Measurements from ENCODE around the gene NABP1. TPM values are rescaled to one million over a fixed set of nuclear protein-coding genes. Genes with fewer than 3 reads are reported as not detected.

Gene NABP1
- total and polyA plus RNA-seq, 4 donors: 3.6 to 35.5 (median 18.4) TPM

DNA sequence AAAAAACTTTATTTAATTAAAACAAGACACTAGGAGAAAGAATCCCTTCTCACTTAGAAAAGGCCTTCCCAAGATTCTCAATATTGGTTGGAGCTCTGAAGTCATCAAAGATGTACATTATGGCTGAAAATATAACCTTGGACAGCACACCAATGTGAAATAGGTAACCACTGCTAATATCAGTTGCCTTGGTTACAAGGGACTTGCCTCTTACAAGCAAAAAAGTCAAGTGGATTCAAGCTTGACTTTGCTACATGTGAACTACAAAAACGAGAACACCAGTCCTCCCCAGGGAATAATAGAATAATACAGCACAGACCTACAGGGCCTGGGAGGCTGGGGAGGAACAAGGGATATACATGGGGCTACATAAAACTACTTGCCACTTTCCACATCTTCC lies 46.1 kb downstream of the NABP1 start:
- no peak overlapping the region for H3K9ac ChIP-seq (ENCODE audit: low read depth in 1 of 2, low read length in 2 of 2)
- DNase-seq (ENCODE audit: low spot score): no peak
- WGBS: 76% methylated on average over 1 of the region's 1 CpG

DNA sequence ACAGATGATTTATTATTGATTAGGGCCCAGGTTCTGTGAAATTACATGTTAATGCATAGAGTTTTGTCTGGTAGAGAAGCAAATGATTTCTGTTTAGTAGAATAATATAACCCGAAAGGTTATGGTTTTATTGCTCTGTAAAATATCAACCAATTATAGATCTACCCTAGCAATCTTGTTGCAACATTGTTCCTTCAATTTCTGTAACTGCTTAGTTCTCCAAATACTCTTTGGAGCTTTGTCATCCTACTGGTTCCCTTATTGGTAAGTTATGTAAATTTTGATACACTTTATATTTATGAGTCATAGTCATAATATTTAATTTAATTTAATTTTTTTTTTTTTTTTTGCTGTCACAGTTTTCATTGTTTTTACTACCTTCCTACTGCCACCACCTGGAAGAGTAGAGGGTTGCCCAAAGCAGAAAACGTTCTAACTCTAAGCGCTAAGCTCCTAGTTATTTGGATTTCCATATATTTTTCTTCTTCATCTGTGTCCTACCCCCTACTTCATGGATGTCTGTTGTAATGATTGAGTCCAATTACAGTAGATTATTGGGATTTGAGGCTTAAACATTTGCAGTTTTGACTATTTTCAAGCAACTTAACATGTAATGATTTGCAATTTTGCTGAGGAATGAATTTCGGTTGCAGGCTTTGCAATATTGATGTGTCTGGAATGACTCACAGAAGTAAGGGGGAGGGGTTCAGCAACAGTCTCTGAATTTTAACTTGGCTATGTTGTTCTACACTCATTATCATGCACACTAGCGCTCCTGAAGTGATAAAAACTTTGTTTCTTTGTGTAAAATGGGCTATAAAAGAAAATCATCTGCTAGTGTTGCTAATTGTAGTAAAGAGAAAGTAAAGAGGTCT lies 51.1 kb downstream of the NABP1 start:
- no peak overlapping the region for H3K4me3 ChIP-seq (ENCODE audit: low read depth in 1 of 3, low read length in 3 of 3)
- H3K4me1 ChIP-seq (ENCODE audit: control insufficient read depth in 4 of 4, insufficient read depth in 4 of 4, low read length in 3 of 4): no peaks in the 10 kb centered on the region
- H3K9me3 ChIP-seq (ENCODE audit: control insufficient read depth in 4 of 4, low read length in 3 of 4): no peaks in the 10 kb centered on the region
- no peak overlapping the region for H3K9ac ChIP-seq (ENCODE audit: low read depth in 1 of 2, low read length in 2 of 2)
- H3K27me3 ChIP-seq (ENCODE audit: control insufficient read depth in 4 of 4, insufficient read depth in 4 of 4, low read length in 3 of 4): no peaks in the 10 kb centered on the region
- H3K36me3 ChIP-seq (ENCODE audit: control insufficient read depth in 4 of 4, insufficient read depth in 3 of 4, low read depth in 1 of 4, low read length in 3 of 4): no peaks in the 10 kb centered on the region
- WGBS: 60% methylated on average over 5 of the region's 5 CpGs
- DNase-seq (ENCODE audit: low spot score): no peak
- no peak overlapping the region for H3K27ac ChIP-seq (ENCODE audit: low read depth in 1 of 2, low read length in 2 of 2)
- TF ChIP-seq, protein P1, sequence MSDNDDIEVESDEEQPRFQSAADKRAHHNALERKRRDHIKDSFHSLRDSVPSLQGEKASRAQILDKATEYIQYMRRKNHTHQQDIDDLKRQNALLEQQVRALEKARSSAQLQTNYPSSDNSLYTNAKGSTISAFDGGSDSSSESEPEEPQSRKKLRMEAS (IDR thresholded peaks at IDR 0.05): no peak
- TF ChIP-seq SP1 (IDR thresholded peaks at IDR 0.05) (no peak), TAF1 (conservative IDR thresholded peaks at IDR 0.05) (no peak), HNF4G (IDR thresholded peaks at IDR 0.05) (no peak), NR2F2 (IDR thresholded peaks at IDR 0.05) (no peak), HNF4A (conservative IDR thresholded peaks at IDR 0.05) (no peak)
- TF ChIP-seq, protein P2, sequence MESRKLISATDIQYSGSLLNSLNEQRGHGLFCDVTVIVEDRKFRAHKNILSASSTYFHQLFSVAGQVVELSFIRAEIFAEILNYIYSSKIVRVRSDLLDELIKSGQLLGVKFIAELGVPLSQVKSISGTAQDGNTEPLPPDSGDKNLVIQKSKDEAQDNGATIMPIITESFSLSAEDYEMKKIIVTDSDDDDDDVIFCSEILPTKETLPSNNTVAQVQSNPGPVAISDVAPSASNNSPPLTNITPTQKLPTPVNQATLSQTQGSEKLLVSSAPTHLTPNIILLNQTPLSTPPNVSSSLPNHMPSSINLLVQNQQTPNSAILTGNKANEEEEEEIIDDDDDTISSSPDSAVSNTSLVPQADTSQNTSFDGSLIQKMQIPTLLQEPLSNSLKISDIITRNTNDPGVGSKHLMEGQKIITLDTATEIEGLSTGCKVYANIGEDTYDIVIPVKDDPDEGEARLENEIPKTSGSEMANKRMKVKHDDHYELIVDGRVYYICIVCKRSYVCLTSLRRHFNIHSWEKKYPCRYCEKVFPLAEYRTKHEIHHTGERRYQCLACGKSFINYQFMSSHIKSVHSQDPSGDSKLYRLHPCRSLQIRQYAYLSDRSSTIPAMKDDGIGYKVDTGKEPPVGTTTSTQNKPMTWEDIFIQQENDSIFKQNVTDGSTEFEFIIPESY (IDR thresholded peaks at IDR 0.05): no peak

More for the DNA sequence above, 46.1 kb downstream of the NABP1 start:
- H3K36me3 ChIP-seq (ENCODE audit: control insufficient read depth in 4 of 4, insufficient read depth in 3 of 4, low read depth in 1 of 4, low read length in 3 of 4): no peaks in the 10 kb centered on the region
- TF ChIP-seq, protein P3, sequence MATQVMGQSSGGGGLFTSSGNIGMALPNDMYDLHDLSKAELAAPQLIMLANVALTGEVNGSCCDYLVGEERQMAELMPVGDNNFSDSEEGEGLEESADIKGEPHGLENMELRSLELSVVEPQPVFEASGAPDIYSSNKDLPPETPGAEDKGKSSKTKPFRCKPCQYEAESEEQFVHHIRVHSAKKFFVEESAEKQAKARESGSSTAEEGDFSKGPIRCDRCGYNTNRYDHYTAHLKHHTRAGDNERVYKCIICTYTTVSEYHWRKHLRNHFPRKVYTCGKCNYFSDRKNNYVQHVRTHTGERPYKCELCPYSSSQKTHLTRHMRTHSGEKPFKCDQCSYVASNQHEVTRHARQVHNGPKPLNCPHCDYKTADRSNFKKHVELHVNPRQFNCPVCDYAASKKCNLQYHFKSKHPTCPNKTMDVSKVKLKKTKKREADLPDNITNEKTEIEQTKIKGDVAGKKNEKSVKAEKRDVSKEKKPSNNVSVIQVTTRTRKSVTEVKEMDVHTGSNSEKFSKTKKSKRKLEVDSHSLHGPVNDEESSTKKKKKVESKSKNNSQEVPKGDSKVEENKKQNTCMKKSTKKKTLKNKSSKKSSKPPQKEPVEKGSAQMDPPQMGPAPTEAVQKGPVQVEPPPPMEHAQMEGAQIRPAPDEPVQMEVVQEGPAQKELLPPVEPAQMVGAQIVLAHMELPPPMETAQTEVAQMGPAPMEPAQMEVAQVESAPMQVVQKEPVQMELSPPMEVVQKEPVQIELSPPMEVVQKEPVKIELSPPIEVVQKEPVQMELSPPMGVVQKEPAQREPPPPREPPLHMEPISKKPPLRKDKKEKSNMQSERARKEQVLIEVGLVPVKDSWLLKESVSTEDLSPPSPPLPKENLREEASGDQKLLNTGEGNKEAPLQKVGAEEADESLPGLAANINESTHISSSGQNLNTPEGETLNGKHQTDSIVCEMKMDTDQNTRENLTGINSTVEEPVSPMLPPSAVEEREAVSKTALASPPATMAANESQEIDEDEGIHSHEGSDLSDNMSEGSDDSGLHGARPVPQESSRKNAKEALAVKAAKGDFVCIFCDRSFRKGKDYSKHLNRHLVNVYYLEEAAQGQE (IDR thresholded peaks at IDR 0.05): no peak
- TF ChIP-seq TAF1 (conservative IDR thresholded peaks at IDR 0.05) (no peak), FOXA2 (IDR thresholded peaks at IDR 0.05) (no peak), RXRA (IDR thresholded peaks at IDR 0.05) (no peak), SP1 (IDR thresholded peaks at IDR 0.05) (no peak), JUND (IDR thresholded peaks at IDR 0.05) (no peak), GABPA (IDR thresholded peaks at IDR 0.05 in 1 of 2, conservative IDR thresholded peaks at IDR 0.05 in 1 of 2) (no peak)
- TF ChIP-seq, protein P2 (IDR thresholded peaks at IDR 0.05): no peak
- TF ChIP-seq, protein P4, sequence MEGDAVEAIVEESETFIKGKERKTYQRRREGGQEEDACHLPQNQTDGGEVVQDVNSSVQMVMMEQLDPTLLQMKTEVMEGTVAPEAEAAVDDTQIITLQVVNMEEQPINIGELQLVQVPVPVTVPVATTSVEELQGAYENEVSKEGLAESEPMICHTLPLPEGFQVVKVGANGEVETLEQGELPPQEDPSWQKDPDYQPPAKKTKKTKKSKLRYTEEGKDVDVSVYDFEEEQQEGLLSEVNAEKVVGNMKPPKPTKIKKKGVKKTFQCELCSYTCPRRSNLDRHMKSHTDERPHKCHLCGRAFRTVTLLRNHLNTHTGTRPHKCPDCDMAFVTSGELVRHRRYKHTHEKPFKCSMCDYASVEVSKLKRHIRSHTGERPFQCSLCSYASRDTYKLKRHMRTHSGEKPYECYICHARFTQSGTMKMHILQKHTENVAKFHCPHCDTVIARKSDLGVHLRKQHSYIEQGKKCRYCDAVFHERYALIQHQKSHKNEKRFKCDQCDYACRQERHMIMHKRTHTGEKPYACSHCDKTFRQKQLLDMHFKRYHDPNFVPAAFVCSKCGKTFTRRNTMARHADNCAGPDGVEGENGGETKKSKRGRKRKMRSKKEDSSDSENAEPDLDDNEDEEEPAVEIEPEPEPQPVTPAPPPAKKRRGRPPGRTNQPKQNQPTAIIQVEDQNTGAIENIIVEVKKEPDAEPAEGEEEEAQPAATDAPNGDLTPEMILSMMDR (IDR thresholded peaks at IDR 0.05; ENCODE audit: low read depth, low read length, missing input control): no peak
- H3K4me3 ChIP-seq (ENCODE audit: low read depth in 1 of 3, low read length in 3 of 3): no peak overlapping the region
- H3K27me3 ChIP-seq (ENCODE audit: control insufficient read depth in 4 of 4, insufficient read depth in 4 of 4, low read length in 3 of 4): no peaks in the 10 kb centered on the region
- H3K27ac ChIP-seq (ENCODE audit: low read depth in 1 of 2, low read length in 2 of 2): no peak overlapping the region
- no peaks in the 10 kb centered on the region for H3K4me1 ChIP-seq (ENCODE audit: control insufficient read depth in 4 of 4, insufficient read depth in 4 of 4, low read length in 3 of 4)
- H3K9me3 ChIP-seq (ENCODE audit: control insufficient read depth in 4 of 4, low read length in 3 of 4): no peaks in the 10 kb centered on the region
